NCI-H2029 (cell line): Measurements from ENCODE around the gene ITIH3.
"Not testable (repeated sequence)": the region's sequence is repeated elsewhere in the genome, so short reads cannot be mapped to it uniquely, and the experiment has no call there.

Source experiments
- DNase-seq: peaks from one replicate; lab custom pipeline; 2025; lab: John Stamatoyannopoulos, UW

ITIH3 gene

DNA sequence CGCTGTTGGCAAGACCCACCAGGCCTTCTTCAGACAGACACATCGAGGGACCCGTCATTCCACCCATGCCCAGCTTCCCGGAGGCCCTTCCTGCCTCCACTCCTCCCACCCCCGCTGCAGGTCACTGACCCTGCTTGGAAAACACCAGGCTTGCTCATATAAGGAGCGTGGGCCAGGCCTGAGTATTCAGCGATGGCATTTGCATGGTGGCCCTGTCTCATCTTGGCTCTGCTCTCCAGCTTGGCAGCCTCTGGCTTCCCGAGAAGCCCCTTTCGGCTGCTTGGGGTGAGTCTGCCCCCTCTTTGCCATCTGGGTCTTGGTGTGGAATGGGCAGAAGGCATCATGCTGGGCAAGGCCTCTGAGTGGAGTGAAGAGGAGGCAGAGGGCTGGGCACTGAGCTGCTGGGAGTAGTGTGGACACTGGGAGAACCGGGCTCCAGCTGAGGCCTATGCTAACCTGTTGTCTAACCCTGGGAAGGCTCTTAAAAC is at the start of gene ITIH3:
Gene ITIH3, plus strand, starts transcription at position 185 of the 488 bp plus-strand sequence. Its CDS starts 8 bp downstream, at position 193.
- DNase-seq, result no peak

DNA sequence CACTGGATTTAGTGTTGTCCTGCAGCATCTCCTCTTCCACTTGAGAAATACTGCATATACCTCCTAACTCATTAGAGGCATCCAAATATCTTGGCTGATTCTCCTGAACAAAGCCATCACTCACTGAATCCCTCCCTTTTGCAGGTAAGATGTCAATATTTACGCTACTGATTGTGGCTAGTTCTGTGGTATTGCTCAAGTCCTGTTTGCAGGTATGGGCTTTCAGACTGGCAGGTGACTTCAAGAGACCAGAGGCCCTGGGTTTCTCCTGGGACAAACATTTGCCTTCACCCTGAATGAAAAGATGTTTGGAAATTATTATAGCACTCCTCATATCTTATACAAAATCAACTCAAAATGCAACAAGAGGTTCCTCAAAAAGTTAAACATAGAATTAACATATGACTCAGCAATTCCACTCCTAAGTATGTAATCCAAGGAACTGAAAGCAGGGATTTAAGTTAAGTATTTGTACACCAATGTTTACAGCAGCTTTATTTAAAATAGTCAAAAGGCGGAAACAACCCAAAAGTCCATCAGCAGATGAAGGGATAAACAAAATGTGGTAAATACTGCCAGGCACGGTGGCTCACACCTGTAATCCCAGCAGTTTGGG is 42.4 kb upstream of the ITIH3 start:
- no peak for DNase-seq

DNA sequence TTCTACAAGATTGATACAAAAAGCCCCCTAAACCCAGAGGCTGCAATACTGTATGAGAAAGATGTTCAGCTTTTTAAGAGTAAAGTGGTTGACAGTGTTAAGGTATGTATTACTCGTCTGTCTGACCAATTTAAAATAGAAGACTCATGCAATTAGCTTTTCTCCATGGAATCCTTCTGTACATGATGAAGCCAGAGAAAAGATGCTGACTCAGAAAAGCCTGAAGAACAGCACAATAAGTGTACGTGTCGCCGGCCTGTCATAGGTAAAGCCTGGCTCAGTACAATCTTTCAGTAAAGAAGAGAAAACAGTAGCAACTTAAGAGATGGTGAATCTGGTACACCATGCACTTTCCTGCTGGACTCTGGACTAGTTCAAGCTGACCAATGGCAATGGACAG is 40.2 kb upstream of the ITIH3 start:
- DNase-seq, result no peak

- DNase-seq, result no peak
Measured at GRCh38 chr3:52756141-52756540, 38.5 kb upstream of the ITIH3 start.

GRCh38 chr3:52763466-52763865 is 31.1 kb upstream of the ITIH3 start:
- DNase-seq, result no peak

GRCh38 chr3:52769786-52770455 is 24.7 kb upstream of the ITIH3 start:
- no peak for DNase-seq

DNA sequence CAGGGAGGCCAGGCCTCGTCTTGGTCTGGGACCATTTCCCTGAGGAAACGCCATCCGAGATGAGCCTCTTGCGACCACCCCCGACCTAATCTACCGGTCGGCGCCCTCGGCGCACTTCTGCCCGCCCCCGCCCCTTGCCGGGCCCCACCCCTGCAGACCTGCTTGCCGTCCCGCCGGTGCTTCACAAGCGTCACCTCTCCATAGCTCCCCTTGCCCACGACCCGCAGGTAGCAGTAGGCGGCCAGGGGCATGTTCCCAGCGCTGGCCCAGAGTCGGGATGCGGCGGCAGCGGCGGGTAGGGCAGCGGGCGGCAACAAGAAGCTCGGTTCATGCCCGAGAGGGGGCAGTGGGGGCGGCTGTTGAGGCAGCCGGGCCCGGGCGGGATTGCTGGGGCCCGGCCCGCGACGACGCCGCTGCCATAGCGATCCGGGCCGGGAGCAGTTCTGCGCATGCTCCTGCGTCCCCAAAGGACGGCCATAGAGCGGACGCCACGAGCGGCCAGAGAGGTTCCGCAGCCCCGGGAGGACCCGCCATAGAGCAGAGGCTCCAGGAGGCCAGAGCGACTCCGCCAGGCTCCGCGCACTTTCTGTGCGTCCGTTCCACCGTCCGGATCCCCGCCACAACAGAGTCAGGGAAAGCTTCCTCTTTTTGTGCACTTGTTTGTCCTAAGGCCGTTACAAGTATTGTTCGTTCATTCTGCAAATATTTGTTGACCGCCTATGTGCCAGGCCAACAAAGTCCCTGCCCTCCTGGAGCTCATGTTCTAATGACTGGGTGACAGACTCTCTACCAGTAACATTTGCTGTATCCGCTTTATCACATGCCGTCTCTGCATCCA is 23.9 kb upstream of the ITIH3 start, which contains the start of gene NEK4:
Gene NEK4, minus strand, starts transcription at position 445 of the 838 bp plus-strand sequence. Its CDS starts 194 bp downstream, at position 251.
- peak; percentile 77 for DNase-seq

DNA sequence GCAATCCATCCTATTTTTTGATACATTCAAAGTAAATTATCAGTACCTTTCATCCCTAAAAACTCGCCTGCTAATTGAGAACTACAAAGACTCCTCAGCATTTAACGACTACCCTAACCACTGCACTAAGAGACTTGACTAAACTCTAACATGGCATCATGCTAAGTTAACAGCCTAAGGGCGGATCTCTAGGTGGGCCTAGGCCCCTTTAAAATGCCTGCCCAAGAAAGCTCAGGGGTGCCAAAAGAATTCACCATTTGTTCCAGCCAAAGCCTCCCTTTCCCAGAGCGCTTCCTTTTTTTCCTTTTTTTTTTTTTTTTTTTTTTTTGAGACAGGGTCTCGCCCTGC is 23.3 kb upstream of the ITIH3 start:
- DNase-seq, result no peak

DNA sequence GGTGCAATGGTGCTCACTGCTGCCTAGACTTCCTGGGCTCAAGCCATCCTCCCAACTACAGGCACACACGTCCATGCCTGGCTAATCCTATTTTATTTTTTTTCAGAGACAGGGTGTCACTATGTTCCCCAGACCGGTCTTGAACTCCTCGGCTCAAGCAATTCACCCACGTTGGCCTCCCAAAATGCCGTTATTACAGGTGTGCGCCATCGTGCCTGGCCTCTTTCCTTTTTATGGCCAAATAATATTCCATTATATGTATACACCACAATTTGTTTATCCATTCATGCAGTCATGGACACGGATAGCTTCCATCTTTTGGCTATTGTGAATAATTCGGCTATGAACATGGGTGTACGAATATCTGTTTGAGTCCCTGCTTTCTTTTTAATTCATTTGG is 22.9 kb upstream of the ITIH3 start:
- no peak for DNase-seq

GRCh38 chr3:52773361-52774065 is 21.1 kb upstream of the ITIH3 start:
- no peak for DNase-seq

DNA sequence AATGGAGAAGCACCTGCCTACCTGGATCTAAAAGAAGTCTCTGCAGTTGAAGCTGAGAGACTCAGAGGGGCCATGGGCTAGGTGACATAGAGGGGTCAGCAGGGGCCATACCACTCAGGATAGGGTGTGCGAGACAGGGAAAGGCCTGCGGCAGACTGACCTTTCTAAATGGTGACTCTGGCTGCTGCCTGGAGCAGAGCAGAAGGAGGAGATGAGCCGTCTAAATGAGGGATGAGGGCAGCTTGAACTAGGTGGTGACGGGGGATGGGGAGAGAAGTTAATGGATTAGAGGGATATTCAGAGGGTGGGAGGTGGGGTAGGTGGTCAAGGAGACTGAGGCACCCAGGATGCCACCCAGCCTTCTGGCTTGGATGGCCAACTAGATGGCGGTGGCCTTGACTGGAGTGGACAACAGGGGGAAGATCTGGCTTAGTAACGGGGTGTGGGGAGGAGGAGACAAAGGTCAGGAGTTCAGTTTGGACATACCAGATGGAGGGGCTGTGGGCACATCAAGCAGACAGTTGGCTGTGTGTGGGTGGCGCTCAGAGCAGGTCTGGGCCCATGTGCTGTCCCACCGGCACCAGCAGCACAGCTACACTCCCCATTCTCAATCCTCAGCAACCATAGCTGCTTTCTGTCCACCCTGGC is 20.4 kb upstream of the ITIH3 start:
- no peak for DNase-seq

DNA sequence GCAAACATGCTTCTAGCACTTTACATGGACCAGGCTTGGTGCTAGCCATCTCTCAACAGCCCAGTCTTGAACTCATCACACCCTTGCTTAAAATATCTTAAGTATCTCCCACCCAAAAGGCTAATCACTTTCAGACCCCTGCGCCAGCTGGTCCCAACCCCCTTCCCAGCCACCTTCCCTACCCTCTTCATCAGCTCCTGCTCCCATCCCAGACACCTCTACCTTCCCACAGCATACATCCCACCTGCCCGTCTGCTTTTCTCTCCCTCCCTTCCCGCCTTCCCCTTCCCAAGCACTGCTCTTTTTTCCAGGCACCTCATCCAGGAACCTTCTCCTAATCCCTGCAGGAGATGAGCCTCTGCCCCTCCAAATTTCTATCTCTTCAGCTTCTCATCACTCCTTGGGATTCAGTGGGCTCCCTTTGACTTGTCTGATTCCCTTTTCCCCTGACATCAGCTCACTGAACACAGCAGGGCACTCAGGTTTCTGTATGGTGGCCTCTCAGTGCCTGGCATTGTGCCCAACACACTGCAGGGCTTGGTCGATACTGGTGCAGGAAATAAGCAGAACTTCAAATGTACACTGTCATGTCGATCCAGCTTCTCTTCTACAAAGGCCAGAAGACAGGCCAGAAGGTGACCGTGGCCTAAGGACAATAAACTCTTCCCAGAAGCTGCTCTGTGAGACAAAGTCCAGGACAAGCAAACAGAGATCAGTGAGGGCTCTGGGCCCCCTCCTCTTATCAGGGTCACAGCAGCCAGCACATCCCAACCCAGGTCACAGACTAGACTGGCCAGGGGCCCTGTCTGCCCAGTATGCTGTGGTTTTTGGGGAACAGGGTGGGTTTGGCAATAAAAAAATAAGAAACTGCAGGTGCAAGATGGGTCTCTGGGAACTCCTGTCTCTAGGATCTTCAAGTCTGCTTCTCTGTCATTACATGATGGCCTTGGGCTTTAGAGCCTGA is 19.4 kb upstream of the ITIH3 start:
- peak; percentile 47 for DNase-seq

DNA sequence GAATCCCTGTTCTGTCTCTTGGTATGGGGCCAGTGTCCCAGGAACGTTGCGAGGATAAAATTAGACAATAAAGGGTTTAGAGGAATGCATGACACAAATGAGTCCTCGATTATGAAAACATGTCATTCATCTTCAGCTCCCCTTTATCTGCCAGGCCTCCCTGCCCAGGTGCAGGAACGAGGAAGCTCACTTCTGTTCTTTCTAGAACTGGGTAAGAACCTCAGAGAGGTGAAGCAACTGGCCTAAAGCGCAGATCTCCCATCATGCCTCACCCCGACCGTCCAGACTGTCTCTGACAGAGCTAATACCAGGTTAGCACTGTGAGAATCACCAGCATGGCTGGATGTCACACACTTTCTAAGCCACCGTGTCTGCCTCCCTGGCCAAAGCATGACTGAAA is 18.7 kb upstream of the ITIH3 start:
- no peak for DNase-seq

DNA sequence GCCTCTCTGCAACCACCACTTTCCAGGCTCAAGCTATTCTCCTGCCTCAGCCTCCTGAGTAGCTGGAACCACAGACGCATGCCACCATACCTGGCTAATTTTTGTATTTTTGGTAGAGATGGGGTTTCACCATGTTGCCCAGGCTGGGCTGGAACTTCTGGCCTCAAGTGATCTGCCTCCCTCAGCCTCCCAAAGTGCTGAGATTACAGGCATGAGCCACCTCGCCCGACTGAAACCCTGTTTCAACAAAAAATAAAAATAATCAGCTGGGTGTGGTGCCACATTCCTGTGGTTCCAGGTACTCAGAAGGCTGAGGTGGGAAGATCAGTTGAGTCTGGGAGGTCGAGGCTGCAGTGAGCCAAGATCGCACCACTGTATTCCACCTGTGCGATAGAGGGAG is 18.1 kb upstream of the ITIH3 start:
- DNase-seq, result not testable (repeated sequence)

GRCh38 chr3:52777127-52777958 is 17.3 kb upstream of the ITIH3 start, which contains the start of gene ITIH1:
ITIH1 (plus strand) TSS chr3:52777599; CDS start chr3:52777616, 17 bp downstream.
- DNase-seq, result no peak

- DNase-seq, result no peak
Measured at GRCh38 chr3:52777959-52778805, 16.4 kb upstream of the ITIH3 start.

DNA sequence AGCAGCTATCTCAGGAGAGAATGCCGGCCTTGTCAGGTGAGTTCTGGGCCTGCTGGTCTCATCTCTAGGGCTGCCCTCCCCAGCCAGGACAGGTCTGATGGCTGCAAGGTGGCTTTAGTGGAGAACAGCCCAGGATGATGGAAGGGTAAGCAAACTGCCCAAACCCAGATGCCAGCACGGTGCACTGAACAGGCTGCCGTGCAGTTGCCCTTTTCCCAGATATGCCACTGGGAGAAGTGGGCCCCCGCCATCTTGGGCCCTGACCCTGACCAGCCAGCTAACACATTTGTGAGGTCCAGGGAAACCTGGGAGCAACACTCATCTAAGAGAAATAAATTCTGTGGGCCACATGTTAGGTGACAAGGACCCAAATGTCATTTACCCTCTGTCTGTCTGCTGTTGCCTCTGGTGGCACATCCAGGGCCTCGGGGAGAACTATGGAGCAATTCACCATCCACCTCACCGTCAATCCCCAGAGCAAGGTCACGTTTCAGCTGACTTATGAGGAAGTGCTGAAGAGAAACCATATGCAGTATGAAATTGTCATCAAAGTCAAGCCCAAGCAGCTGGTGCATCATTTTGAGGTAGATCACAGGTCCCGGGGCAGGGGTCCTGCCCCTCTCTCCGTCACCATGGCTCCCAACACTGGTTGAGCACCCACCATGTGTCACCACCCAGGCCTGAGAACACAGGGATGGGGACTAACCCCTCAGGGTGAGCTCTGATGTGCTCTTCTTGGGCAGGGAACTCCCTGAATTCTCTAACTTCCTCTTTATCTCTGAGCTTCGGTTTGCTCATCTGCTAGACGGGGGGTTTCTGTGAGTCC is 15.4 kb upstream of the ITIH3 start:
- no peak for DNase-seq
